Neural cell (in vitro differentiated cells): ENCODE results near the gene ZFYVE26. TPM values are rescaled to one million over a fixed set of nuclear protein-coding genes. Genes with fewer than 3 reads are reported as not detected.

Experiments
- H2AFZ ChIP-seq: fragments of 200-600, 300-800 bp; sonication (generic), shearing (Covaris generic); 2 replicates; pipeline ENCODE4 v1.6.0; 2014; ENCODE audit warnings: low read depth, mild to moderate bottlenecking, antibody characterized with exemption, low read length, moderate library complexity
- H3F3A ChIP-seq: fragments of 200-600 bp; shearing (Covaris generic); 2 replicates; pipeline ENCODE4 v1.6.1; 2016; ENCODE audit warnings: mild to moderate bottlenecking, moderate library complexity, mixed read lengths, antibody characterized with exemption, low read length; ENCODE audit not compliant: insufficient read depth, poor library complexity, severe bottlenecking
- H3K27ac ChIP-seq: fragments of 200-600, 300-800 bp; sonication (generic), shearing (Covaris generic); 2 replicates; pipeline ENCODE4 v1.5.1; 2014; ENCODE audit warnings: mild to moderate bottlenecking, low read length, moderate library complexity
- H3K27me3 ChIP-seq: fragments of 300-800, 200-600 bp; sonication (generic), shearing (Covaris generic); 2 replicates; pipeline ENCODE4 v1.6.0; 2014; ENCODE audit warnings: mild to moderate bottlenecking, low read depth, low read length, moderate library complexity; ENCODE audit not compliant: insufficient read depth
- H3K36me3 ChIP-seq: fragments of 300-800, 200-600 bp; sonication (generic), shearing (Covaris generic); 2 replicates; pipeline ENCODE4 v1.5.1; 2014; ENCODE audit warnings: mild to moderate bottlenecking, antibody characterized with exemption, low read length, moderate library complexity; ENCODE audit not compliant: insufficient read depth
- H3K4me2 ChIP-seq: fragments of 300-800, 200-600 bp; sonication (generic), shearing (Covaris generic); 2 replicates; pipeline ENCODE4 v1.6.0; 2014; ENCODE audit warnings: mild to moderate bottlenecking, low read length
- H3K4me3 ChIP-seq: fragments of 300-800, 200-600 bp; sonication (generic), shearing (Covaris generic); 2 replicates; pipeline ENCODE4 v1.5.1; 2014; ENCODE audit warnings: mild to moderate bottlenecking, low read length, moderate library complexity
- H3K79me2 ChIP-seq: fragments of 200-600 bp; shearing (Covaris generic); replicated peaks from 2 replicates; pipeline ENCODE4 v1.6.0; 2014; ENCODE audit warnings: mild to moderate bottlenecking, low read length, moderate library complexity; ENCODE audit not compliant: insufficient read depth
- H3K9ac ChIP-seq: fragments of 300-800, 200-600 bp; sonication (generic), shearing (Covaris generic); 2 replicates; pipeline ENCODE4 v1.6.1; 2016; ENCODE audit warnings: mild to moderate bottlenecking, low read length, mixed read lengths
- H3K9me2 ChIP-seq: fragments of 200-600 bp; shearing (Covaris generic); 2 replicates; pipeline ENCODE4 v1.6.1; 2016; ENCODE audit warnings: mild to moderate bottlenecking, low read length, mixed read lengths; ENCODE audit not compliant: insufficient read depth
- H3K9me3 ChIP-seq: fragments of 200-600, 300-800 bp; sonication (generic), shearing (Covaris generic); 2 replicates; pipeline ENCODE4 v1.6.1; 2016; ENCODE audit warnings: mild to moderate bottlenecking, mixed run types, low read length, moderate library complexity, mixed read lengths
- H4K20me1 ChIP-seq: fragments of 200-600 bp; shearing (Covaris generic); 2 replicates; pipeline ENCODE4 v1.6.1; 2016; ENCODE audit warnings: mild to moderate bottlenecking, mixed run types; ENCODE audit not compliant: insufficient read depth
- CTCF ChIP-seq: fragments of 450-650 bp; IDR thresholded peaks from 2 replicates; pipeline ENCODE4 v1.5.1; 2014; ENCODE audit warnings: antibody characterized with exemption, mild to moderate bottlenecking, moderate library complexity; ENCODE audit not compliant: poor library complexity, severe bottlenecking
- EP300 ChIP-seq: fragments of 450-650 bp; conservative IDR thresholded peaks from 2 replicates; pipeline ENCODE4 v1.6.1; 2014; ENCODE audit warnings: antibody characterized with exemption, mild to moderate bottlenecking, moderate library complexity; ENCODE audit not compliant: poor library complexity, severe bottlenecking
- EZH2 ChIP-seq: fragments of 200-600, 300-800 bp; shearing (Covaris generic), sonication (generic); IDR thresholded peaks from 2 replicates; pipeline ENCODE4 v1.6.1; 2014; ENCODE audit warnings: antibody characterized with exemption, low read length, borderline replicate concordance, mild to moderate bottlenecking; ENCODE audit not compliant: insufficient read depth, poor library complexity, severe bottlenecking
- MXI1 ChIP-seq: fragments of 450-650 bp; conservative IDR thresholded peaks from 2 replicates; pipeline ENCODE4 v1.6.1; 2014; ENCODE audit warnings: antibody characterized with exemption, mild to moderate bottlenecking; ENCODE audit not compliant: poor library complexity, severe bottlenecking
- POLR2AphosphoS5 ChIP-seq: IDR thresholded peaks from 2 replicates; pipeline ENCODE4 v1.6.1; 2012
- RAD21 ChIP-seq: fragments of 450-650 bp; conservative IDR thresholded peaks from 2 replicates; pipeline ENCODE4 v1.6.1; 2014; ENCODE audit warnings: antibody characterized with exemption, mild to moderate bottlenecking, moderate library complexity
- REST ChIP-seq: IDR thresholded peaks from 2 replicates; pipeline ENCODE4 v1.6.1; 2012; ENCODE audit warnings: borderline replicate concordance
- SMC3 ChIP-seq: fragments of 450-650 bp; conservative IDR thresholded peaks from 2 replicates; pipeline ENCODE4 v1.6.1; 2014; ENCODE audit warnings: antibody characterized with exemption, mild to moderate bottlenecking, moderate library complexity; ENCODE audit not compliant: poor library complexity
- TAF1 ChIP-seq: IDR thresholded peaks from 2 replicates; pipeline ENCODE4 v1.6.1; 2012; ENCODE audit warnings: low read depth
- polyA plus RNA-seq: library from polyadenylated mRNA; depleted of rRNA; stranded (reverse); fragments of >200 nt; gene quantifications from 2 replicates; pipeline ENCODE4 v1.2.3, GENCODE V29; 2014

The ZFYVE26 gene
- polyA plus RNA-seq, 1 donor from 2014 or later = 8.5 TPM

GRCh38 chr14:67766035-67766680 is 50.2 kb downstream of the ZFYVE26 start:
- Histone ChIP-seq H3K36me3 (peaks cover 17% of the 10 kb centered on the region), H3K9me3 (no peaks in the 10 kb centered on the region)

More at GRCh38 chr14:67766035-67766680, 50.2 kb downstream of the ZFYVE26 start:
- no peaks in the 10 kb centered on the region for H3K27me3 ChIP-seq
- H2AFZ ChIP-seq = no peak overlapping the region
- H4K20me1 ChIP-seq = no peaks in the 10 kb centered on the region
- H3K27ac ChIP-seq = no peak overlapping the region
- H3K4me2 ChIP-seq = no peak overlapping the region
- H3K9me2 ChIP-seq = no peaks in the 10 kb centered on the region
- TF ChIP-seq EZH2 = no peak
- no peak for TF ChIP-seq POLR2AphosphoS5
- no peak for TF ChIP-seq REST
- no peak for TF ChIP-seq EP300
- no peak for TF ChIP-seq TAF1
- TF ChIP-seq SMC3 = no peak
- TF ChIP-seq MXI1 = no peak
- no peak for TF ChIP-seq CTCF
- no peak for TF ChIP-seq RAD21
- H3K4me3 ChIP-seq = no peak overlapping the region
- H3K79me2 ChIP-seq = no peaks in the 10 kb centered on the region
- H3K9ac ChIP-seq = no peak overlapping the region
- no peaks in the 10 kb centered on the region for H3F3A ChIP-seq
